ENCODE measurements around the gene TRAF3IP1.
"Not testable (repeated sequence)": the region's sequence is repeated elsewhere in the genome, so short reads cannot be mapped to it uniquely, and the experiment has no call there.

Gene TRAF3IP1

DNA sequence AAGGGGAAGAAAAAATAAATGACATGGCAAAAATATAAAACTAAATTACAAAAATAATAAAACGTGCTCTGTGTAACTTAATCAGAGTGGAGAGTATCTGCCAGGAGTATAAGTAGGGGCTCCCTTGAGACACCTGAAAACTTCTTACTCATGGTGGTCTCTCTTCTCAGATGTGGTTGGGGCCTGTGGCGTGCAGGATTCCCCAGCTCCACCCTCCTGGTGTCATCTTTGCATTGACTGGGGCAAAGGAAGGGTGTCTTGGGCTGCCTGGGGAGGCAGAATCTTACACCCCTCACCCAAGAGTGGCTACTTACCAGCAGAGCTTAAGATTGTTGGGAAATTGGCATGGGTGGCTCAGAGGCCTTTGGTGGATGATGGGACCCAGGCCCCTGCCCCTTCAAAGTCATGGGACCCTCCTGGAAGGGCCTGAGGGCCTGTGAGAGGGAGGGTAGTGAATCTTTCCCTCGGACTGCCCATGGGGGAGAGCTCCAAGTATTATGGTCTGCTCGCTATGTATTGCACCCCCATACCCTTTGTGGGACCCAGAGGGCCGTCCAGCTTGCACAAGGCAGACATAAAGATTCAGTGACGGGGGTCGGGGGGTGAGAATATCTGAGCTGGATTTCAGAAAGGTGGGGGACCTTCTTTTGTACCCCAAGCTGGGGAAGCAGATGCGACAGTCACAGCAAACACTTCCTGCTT is 6.9 kb upstream of the TRAF3IP1 start:
- no peak for DNase-seq (ENCODE audit: low spot score)

DNA sequence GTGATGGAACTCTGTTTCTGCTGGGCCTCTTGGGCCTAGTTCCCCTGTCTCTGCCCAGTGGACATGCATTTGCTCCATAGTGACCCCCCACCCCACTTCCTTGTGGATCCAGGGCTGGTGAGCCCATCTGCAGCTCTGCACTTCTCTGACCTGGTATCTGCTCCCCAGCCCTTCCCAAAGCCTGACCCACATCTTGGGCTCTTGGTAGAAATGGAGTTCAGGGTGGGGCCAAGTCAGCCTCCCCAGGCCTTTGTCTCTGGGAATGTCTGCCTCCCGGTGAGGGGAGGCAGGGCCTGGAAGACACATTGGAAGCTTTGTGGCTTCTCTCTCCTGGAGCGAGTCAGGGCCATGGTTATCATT is 6.3 kb upstream of the TRAF3IP1 start:
- DNase-seq (ENCODE audit: low spot score) = no peak

DNA sequence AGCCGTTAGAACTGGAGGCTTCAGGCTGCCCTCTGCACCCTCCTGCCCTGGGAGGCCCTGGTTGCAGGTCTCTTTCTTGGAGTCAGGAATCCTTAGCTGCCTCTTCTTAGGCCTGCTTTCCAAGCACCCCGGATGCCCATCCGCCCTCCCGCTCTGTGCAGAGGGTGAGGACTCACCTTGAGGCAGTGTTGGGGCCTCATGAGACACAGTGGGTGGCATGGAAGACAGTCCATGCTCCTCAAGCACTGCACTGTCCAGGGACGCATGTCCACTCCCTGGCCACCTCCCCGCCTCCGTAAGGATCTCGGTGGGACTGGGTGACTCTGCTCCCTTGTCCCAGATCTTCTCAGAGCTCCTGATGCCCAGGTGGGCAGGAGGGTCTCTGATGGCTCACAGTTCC is 5.7 kb upstream of the TRAF3IP1 start:
- DNase-seq (ENCODE audit: low spot score) = no peak

DNA sequence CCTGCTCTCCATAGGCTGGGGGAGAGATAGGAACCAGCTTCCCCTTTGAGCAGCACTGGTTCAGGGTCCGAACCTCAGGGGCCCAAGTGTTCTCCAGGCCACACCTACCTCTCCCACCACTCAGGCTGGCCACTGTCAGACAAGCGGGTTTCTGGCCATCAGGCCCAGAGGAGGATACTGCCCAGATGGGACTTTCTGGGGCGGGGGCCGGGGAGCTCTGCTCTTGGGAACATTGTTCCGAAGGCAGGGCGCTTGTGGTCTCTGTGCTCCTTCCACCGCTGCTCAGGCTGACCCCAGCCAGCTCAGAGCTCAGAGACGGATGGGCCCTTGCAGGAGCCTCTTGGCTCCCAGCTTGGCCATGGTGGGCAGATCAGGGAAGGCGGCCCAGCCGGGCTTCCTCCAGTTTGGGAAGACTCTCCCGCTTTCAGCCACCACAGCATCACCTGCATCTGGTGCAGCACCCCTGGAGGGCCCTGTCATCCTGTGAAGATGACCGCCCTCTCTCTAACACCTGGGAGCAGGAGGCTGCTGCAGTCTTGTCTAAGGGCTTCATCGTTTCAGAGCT is 5.2 kb upstream of the TRAF3IP1 start:
- DNase-seq (ENCODE audit: low spot score) = no peak

DNA sequence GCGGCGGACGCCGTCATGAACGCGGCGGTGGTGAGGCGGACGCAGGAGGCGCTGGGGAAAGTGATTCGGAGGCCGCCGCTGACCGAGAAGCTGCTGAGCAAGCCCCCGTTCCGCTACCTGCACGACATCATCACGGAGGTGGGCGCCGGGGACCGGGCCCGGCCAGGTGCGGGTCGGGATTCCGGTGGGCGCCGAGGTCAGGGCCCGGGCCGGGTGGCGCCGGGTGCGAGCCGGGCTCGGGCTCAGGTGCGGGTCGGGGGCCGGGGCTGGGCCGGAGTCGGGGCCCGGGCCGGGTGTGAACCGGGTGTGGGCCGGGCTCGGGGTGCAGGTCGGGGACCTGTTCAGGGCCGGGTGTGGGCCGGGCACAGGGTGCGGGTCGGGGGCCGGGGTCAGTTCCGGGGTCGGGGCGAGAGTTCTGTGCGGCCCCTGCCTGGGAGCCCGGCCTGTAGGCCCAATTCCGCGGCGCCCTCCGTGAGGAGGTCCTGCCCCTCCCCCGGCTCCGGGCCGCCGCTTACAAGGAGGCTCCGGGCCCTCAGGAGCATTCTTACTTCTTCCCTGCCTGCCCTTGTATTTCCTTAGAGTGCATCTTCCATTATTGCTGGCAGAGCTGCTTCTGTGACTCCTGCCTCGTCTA is 447 bp downstream of the TRAF3IP1 start:
- DNase-seq (ENCODE audit: low spot score) = peak; percentile 32

DNA sequence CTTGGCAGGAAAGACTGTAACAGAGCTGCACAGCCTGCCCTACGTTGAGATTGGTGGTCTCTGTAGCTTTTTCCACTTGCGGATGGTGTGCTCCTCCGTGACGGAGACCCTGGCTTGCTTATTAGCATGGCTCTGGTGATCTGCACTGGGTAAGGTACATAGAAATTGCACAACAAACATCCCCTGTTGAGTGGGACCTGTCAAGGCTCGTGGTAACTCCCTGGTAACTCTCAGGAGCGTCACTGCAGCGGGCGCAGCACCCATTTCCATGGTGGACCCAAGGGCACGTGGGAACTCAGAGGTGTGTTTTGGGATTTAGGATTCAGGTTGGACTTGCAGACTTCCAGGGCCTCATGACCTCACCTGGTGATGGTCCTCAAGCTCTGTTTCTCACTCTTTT is 1.1 kb downstream of the TRAF3IP1 start:
- DNase-seq (ENCODE audit: low spot score) = no peak

DNA sequence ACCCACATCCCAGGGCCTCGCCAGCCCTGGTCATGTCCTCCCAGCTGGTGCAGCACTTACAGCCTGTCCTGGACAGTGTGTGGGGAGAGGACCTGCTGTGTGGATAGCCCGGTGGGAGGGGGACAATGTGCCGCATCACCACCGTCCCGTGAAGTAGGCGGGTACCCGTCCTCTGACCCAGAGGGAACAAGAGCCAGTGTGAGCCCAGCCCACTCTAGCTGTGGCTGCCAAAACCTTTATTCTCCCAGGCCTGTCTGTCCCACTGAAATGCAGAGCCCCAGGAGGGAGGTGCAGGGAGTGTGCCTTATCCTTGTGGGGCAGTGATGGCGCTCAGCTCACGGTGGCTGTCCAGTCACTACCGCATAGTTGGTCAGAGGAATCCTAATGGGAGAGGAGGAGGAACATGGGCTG is 1.7 kb downstream of the TRAF3IP1 start:
- no peak for DNase-seq (ENCODE audit: low spot score)

DNA sequence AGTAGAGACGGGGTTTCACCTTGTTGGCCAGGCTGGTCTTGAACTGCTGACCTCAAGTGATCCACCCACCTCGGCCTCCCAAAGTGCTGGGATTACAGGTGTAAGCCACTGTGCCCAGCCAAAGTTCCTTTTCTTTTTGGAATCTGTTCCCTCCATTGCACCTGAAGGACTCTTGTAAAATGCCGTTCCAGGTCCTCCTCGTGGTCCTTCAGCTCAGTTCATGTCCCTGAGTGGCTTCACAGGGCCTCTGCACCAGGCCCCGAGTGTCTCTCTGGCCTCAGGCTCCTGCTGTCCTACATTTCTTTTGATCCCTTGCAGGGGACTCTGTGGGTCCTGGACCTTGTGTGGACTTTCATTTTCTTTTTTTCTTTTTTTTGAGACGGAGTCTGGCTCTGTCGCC is 3.9 kb downstream of the TRAF3IP1 start:
- DNase-seq (ENCODE audit: low spot score) = not testable (repeated sequence)

DNA sequence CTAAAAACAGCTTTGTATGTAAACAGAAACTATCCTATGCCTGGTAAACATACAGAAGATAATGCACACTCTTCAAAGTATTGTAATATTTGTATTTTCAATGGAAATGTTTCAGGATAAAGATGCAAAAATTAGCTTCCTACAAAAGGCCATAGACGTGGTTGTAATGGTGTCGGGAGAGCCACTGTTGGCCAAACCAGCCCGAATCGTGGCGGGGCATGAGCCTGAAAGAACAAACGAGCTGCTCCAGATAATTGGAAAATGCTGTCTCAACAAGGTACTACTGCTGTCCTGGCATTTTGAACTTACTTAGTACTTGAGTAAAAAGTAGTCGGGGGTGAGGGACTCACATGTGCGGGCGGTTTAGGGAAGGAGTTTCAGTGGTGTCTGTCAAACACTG is 5.4 kb downstream of the TRAF3IP1 start:
- no peak for DNase-seq (ENCODE audit: low spot score)

DNA sequence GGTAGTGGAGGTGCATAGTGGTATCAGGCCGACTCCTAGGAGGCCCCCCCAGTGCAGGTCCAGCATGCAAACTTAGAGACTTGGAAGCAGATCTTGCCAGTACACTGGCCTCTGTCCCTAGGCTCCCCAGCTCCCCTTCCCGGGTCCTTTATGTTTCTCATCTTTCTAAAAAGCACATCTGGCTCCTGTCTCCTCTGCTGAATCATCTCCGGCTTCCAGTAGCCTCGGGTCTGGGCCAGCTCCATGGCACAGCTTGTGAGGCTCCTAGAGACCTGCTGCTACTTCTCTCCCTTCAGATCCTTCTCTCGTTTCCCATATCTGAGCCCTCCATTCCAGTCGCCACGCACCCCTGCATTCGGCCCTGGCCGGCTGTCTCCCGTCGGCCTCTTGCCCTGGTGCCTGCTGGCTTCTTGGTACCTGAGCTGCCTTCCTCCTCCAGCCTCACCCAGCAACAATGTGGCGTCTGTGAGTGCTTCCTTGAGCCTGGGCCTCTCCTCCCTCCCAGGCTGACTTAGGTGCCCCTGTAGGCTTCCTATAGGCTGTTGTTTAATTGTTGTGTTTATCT is 6.6 kb downstream of the TRAF3IP1 start:
- DNase-seq (ENCODE audit: low spot score) = no peak

DNA sequence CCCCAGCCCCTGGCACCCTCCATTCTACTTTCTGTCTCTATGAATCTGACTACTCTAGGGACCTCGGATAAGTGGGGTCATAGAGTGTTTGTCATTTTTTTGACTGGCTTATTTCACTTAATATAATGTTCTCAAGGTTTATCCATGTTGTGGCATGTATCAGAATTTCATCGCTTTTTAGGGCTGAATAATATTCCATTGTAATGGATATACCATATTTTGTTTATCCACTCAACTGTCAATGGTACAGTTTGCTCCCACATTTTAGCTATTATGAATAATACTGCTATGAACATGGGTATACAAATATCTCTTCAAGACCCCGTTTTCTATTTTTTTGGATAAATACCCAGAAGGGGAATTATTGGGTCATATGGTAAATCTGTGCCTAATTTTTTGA is 7.4 kb downstream of the TRAF3IP1 start:
- DNase-seq (ENCODE audit: low spot score) = no peak

DNA sequence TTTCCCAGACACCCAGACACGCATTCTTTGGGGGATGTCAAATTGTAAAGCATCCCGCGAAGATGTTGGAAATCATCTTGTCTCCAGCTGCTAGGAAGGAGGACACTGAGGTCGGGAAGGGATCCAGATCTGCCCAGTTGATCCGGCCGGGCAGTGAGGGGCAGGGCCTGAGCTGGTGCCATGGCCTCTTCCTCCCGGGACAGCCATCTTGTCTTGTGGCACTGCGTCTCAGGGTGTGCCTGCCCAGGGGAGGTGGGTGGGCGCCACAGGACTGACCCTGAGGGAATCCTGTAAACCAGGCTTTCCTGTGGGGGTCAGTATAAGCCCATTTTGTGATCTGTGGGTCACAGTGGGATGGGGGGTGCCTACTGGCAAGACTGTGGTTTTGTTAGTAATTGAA is 10.1 kb downstream of the TRAF3IP1 start:
- DNase-seq (ENCODE audit: low spot score) = no peak

DNA sequence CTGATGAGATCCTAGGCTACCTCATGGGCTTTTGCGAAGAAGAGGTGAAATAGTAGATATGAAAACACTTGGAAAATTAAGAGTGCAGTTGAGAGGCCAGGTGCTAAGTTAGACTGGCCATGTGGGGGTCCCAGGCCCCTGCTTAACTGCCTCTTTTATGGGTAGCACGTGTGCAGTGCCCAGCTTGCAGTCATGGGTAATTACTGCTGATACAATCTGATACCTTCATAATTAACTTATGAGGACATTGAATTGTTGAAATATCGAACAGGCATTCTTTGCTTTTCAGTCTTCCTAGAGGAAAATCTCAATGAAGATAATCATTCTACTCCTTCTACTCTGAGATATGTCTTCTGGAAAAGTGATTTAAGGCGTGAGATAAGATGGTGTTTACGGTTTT is 11.6 kb downstream of the TRAF3IP1 start:
- no peak for DNase-seq (ENCODE audit: low spot score)

DNA sequence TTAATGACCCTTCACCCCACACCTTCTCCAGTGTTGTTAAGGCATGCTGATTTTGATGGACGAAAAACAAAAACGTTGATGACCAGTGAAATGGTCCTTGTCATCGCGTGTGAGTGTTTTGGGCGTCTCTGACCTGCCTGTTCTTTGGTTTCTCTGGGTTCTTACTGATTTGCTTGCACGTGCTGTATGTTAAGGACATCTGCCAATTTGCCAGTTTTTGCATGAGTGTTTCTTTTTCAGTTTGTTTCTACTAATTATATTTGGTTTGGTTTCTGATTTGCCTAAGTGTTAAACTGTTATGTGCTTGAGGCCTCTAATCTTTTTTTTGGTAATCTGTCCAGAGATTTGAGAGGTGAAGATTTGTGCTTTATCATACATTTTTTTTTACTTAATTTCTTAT is 14.6 kb downstream of the TRAF3IP1 start:
- no peak for DNase-seq (ENCODE audit: low spot score)

DNA sequence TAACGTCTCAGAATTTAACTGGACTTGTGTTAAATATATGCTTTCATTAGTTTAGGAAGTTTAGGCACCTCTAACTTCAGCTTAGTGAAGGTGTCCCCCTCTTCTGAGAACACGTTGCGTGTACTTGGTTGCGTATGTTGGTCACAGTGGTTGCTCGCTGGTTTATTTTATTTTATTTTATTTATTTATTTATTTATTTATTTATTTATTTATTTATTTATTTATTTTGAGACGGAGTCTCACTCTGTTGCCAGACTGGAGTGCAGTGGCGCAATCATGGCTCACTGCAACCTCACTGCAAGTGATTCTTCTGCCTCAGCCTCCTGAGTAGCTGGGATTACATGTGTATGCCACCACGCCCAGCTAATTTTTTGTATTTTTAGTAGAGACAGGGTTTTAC is 15.3 kb downstream of the TRAF3IP1 start:
- DNase-seq (ENCODE audit: low spot score) = not testable (repeated sequence)

DNA sequence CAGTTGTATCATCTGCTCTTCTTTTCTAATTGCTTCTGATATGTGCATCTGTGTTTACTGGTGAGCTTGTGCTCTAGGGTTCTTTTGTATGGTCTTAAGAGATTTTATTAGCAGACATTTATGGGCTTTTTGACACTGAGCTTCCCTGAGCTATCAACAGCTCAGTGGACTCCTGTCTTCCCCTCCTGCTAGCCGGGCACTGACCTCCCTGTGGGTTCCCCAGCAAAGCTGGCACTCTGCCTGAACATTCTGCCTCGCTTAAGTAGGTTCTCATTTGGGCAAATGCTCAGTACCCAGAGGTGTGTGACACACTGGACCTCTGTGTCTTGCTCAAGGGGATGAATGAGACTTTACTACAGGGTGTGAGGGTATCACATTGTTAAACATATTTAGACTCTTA is 15.8 kb downstream of the TRAF3IP1 start:
- no peak for DNase-seq (ENCODE audit: low spot score)

DNA sequence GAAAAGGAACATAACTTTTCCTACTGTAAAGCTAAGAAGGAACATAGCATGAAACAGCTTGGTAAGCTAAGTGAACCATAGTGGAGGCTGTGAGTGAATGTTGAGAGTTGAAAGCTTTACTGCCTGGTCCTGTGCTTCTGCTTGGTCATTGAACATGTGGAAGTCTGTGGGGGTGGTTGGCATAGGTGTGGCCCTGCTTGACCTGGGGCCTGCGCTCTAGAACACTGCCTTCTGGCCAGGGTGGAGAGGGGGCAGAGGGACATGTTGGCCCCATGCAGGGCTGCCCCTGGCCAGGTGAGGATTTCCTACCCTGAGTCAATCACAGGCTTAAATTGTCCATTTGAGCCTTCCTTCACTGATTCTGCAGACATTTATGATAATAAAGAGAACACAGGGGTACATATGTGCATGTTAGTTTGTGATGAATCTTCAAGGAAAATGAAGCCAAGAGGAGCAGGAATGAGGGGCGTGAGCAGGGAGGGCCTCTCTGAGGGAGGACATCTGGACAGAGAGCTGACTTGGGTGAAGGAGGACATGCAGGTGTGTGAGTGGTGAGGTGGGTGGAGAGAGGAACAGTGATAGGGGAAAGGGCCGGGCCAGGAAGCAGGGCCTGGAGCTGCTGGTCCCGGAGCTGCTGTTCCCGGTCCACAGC is 16.6 kb downstream of the TRAF3IP1 start:
- no peak for DNase-seq (ENCODE audit: low spot score)

DNA sequence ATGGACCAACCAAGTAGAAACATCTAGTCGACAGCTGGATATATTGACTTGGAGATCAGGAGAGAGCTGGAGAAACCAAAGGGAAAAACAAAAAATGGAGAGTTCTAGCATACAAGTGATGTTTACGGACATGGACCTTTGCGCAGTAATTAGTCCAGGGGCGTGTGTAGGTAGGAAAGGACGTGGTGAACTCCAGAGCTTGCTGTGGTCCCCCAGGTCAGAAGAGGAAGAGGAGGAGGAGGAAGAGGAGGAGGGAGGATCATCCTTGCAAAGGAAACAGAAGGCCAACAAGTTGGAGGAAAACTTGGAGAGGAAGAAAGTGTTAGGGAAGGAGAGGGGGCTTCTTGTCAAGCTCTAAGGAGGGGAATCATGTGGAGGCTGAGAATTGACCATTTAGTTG is 17.5 kb downstream of the TRAF3IP1 start:
- DNase-seq (ENCODE audit: low spot score) = no peak

DNA sequence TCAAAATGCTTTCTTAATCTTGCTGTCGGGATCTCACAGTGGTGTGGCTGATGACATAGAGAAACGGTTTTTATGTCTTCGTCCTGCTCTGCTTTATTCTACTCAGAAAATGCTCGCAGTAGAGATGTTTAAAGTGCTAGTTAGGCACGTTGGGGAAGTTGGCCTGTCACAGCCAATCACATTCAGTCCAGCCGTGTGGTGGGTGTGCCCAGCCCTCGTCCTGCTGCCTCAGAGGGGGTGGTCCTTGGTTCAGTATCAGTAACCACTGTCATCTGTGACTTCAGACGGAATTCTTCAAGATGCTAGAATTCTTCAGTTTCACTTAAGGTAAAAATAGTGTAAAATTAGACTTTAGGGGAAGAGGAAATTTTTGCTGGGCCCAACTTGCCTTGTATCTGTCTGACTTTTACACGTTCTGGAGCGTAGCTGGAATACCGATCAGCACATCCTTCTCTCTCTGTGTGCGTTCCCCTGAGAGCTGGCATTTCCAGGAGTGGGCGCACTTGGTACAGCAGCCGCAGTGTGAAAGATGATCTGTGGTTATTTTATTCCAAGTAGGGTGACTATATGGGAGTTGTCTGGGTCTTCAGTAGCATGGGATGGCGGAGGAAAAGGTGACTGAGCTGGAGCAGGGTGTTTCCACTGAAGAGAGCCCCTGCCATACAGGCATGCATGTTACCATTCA is 18.5 kb downstream of the TRAF3IP1 start:
- DNase-seq (ENCODE audit: low spot score) = no peak

DNA sequence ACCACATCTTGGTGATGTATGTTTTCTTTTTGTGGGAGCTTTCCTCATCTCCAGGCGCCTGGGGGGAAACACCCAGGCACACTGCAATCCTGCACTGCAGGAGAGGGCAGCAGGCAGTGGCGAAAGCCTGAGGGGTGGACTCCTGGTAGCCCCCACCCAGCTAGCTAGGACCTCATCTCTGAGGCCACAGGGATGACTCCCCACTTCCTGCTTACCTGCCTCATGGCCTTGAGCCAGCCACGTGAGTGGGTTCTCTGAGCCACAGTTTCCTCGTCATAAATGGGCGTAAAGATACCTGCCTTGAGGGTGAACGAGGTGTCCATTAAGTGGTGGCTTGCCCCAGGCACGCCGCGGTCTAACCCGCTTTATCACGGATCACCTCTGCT is 19.1 kb downstream of the TRAF3IP1 start:
- DNase-seq (ENCODE audit: low spot score) = no peak

DNA sequence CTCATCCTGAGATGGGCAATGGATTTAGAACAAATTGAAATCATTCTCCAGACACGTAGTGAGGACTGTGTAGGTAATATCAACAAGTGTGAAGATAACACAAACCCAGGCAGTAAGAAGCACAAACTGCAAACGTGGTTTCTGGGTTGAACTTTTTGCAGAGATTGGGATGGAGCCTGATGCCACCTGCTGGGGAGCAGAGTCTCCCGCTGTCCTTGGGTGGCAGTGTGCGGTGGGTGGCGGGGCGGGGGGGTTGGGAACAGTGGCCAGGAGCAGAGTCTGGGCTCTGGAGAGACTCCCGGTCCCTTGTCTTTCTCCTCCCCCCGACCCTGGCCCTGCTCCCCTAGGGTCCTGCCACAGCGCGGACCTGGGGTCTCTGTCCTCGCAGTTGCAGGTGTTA is 19.5 kb downstream of the TRAF3IP1 start:
- DNase-seq (ENCODE audit: low spot score) = peak; percentile 54

DNA sequence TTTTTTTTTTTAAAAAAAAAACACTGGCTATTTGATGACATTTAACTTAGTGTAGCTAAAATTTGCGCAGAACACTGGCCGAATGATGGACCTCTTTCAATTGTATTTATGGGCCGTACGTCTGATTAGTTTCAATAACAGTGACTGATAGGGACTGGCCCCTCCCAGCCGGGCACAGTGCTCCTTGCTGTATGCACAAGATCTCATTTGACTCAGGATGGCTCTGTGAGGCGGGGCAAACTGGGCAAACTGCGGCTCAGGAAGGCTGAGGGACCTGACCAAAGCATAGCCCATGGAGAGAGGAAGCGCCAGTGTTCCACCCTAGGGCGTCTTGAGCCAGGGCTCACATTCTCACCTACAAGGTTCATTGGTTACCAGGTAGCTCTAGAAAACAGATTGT is 21.2 kb downstream of the TRAF3IP1 start:
- no peak for DNase-seq (ENCODE audit: low spot score)

All from HuH-7.5 (cell line).